Neural cell (in vitro differentiated cells): Measurements from ENCODE around the gene STX19. TPM values are rescaled to one million over a fixed set of nuclear protein-coding genes. Genes with fewer than 3 reads are reported as not detected.

Experiments
- polyA plus RNA-seq: library from polyadenylated mRNA; depleted of rRNA; stranded (reverse); fragments of >200 nt; gene quantifications from 2 replicates; pipeline ENCODE4 v1.2.3, GENCODE V29; 2014
- small RNA-seq, 3 experiments: library from RNA; depleted of rRNA; stranded (forward); fragments of <200 nt; gene quantifications; one replicate each; pipeline ENCODE3, GENCODE V24; 2012

Gene STX19
- polyA plus RNA-seq, 1 donor from 2014 or later: not detected

Small RNAs within 50 kb of the gene (small RNA-seq; reads per million reads assigned to genes)
- gene RF00019: 0 to 1.2 (median 0) reads per million in 3 experiments
- 0 reads per million in 3 experiments for gene RNU6-511P

Other genes with a start within 250 kb of the STX19 start
- gene PROS1, start 54.7 kb downstream of the STX19 start, polyA plus RNA-seq: 2.8 and 4.9 TPM in 2 replicates
- gene ARL13B, start 48.4 kb downstream of the STX19 start, polyA plus RNA-seq: 10.3 and 13.7 TPM in 2 replicates
- gene DHFR2, start 34.3 kb upstream of the STX19 start, polyA plus RNA-seq: 5.6 and 7.4 TPM in 2 replicates
- gene NSUN3, start 34.5 kb upstream of the STX19 start, polyA plus RNA-seq: 10.8 and 13.5 TPM in 2 replicates